Cardiac muscle cell (in vitro differentiated cells and primary cell): Measurements from ENCODE around the gene OR2AJ1. TPM values are rescaled to one million over a fixed set of nuclear protein-coding genes. Genes with fewer than 3 reads are reported as not detected.
A peak's percentile ranks its signal among the peaks of the same experiment; 100 is the strongest.

Source experiments
- DNase-seq, 2 donors: peaks; one replicate each; pipeline versions ENCODE4 v3.0.0 to v3.0.0-alpha.2; 2010 to 2017; ENCODE audit warnings: low read depth in 1 of 2, low spot score in 1 of 2
- H3K27ac ChIP-seq: fragments of 200-600 bp; sonication (generic); 2 replicates; pipeline ENCODE4 v1.5.1; 2016
- H3K27me3 ChIP-seq: fragments of 200-600 bp; sonication (generic); 2 replicates; pipeline ENCODE4 v1.6.0; 2016; ENCODE audit warnings: control low read depth
- H3K36me3 ChIP-seq: fragments of 200-600 bp; sonication (generic); 2 replicates; pipeline ENCODE4 v1.5.1; 2016; ENCODE audit warnings: control low read depth
- H3K4me1 ChIP-seq: fragments of 200-600 bp; sonication (generic); 2 replicates; pipeline ENCODE4 v1.8.1; 2017; ENCODE audit warnings: low read depth, mild to moderate bottlenecking, mixed run types
- H3K4me3 ChIP-seq: fragments of 200-600 bp; sonication (generic); 2 replicates; pipeline ENCODE4 v1.5.1; 2016; ENCODE audit warnings: mild to moderate bottlenecking
- H3K9me3 ChIP-seq: fragments of 200-600 bp; sonication (generic); 2 replicates; pipeline ENCODE4 v1.5.1; 2017; ENCODE audit warnings: low read depth, mild to moderate bottlenecking, control low read depth
- polyA plus RNA-seq: library from polyadenylated mRNA; unstranded; fragments of >200 nt; fragmentation: Nextera tagmentation; extraction: Ambion mirVana; gene quantifications from 2 replicates; pipeline ENCODE4 v1.2.1, GENCODE V29; 2016
- total RNA-seq: library from RNA; depleted of rRNA; stranded (reverse); fragments of >200 nt; gene quantifications from 2 replicates; pipeline ENCODE4 v1.2.3, GENCODE V29; 2016
- TF ChIP-seq, protein P1 (sequence below): IDR thresholded peaks from 2 replicates; pipeline ENCODE4 v1.5.1; 2012; ENCODE audit warnings: low read depth, mild to moderate bottlenecking, low read length

Gene OR2AJ1
- total and polyA plus RNA-seq, 2 experiments from 2014 or later = 0.21 TPM; not detected in 1

DNA sequence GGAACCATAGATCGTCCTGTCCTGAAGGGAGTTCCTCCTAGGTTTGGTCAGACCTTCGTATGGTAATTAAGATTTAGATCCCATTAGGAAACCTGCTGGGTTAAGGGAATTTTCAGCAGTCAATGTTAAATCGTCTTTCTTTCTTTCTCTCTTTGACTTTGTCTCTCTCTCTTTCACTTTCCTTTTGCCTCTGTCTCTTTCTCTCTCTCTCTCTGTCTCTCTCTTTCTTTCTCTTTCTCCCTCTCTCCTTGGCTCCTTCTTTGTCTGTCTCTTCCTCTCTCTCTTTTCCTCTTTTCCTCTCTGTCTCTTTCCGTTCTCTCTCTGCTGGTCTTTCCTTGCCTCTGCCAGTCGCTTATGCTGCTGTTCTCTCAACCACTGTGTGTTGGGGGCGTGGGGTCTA, 20.6 kb upstream of the OR2AJ1 start:
- TF ChIP-seq, protein P1, sequence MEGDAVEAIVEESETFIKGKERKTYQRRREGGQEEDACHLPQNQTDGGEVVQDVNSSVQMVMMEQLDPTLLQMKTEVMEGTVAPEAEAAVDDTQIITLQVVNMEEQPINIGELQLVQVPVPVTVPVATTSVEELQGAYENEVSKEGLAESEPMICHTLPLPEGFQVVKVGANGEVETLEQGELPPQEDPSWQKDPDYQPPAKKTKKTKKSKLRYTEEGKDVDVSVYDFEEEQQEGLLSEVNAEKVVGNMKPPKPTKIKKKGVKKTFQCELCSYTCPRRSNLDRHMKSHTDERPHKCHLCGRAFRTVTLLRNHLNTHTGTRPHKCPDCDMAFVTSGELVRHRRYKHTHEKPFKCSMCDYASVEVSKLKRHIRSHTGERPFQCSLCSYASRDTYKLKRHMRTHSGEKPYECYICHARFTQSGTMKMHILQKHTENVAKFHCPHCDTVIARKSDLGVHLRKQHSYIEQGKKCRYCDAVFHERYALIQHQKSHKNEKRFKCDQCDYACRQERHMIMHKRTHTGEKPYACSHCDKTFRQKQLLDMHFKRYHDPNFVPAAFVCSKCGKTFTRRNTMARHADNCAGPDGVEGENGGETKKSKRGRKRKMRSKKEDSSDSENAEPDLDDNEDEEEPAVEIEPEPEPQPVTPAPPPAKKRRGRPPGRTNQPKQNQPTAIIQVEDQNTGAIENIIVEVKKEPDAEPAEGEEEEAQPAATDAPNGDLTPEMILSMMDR = no peak
- Histone ChIP-seq H3K4me1 (no peaks in the 10 kb centered on the region), H3K36me3 (no peaks in the 10 kb centered on the region), H3K4me3 (no peak overlapping the region), H3K9me3 (no peaks in the 10 kb centered on the region), H3K27ac (no peak overlapping the region), H3K27me3 (no peaks in the 10 kb centered on the region)
- DNase-seq = no peak

DNA sequence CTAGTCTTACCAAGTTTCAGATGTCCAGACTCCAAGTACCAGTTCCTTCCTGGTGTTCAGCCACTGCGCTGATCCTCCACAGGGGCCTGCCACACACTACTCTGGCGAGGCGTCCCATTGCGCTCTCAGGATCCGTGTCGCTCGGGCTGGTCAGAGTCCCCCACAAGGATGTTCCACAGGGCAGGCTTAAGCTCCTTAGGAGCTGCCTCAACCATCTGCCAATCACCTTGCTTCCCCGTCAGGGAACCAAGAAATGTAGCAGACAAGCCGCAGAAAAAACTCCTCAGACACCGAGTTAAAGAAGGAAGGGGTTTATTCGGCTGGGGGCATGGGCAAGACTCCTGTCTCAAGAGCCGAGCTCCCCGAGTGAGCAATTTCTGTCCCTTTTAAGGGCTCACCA, 19.5 kb upstream of the OR2AJ1 start:
- Histone ChIP-seq H3K4me3 (no peak overlapping the region), H3K36me3 (no peaks in the 10 kb centered on the region), H3K9me3 (no peaks in the 10 kb centered on the region), H3K4me1 (no peaks in the 10 kb centered on the region), H3K27me3 (no peaks in the 10 kb centered on the region), H3K27ac (no peak overlapping the region)
- DNase-seq = no peak
- TF ChIP-seq, protein P1 = no peak

DNA sequence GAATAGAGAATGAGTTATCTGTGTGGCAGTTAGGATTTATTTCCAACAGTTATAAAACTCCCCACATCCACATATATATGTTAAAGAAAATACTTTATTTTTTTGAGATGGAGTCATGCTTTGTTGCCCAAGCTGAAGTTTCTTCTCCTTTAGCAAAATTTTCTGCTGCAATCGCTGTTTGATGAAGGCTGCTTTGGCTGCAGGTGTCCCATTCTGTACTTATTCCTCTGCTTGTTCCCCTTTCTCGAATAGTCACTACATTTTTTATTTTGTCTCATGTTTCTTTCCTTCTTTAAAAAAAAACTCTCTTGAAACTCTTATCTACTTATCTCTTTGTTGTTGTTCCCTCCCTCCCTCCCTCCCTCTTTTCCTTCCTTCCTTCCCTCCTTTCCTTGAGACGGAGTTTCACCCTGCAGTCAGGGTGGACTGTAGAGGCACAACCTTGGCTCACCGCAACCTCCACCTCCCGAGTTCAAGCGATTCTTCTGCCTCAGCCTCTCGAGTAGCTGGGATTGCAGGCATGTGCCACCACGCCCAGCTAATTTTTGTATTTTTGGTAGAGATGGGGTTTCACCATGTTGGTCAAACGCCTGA, 18.7 kb upstream of the OR2AJ1 start:
- DNase-seq = no peak
- no peaks in the 10 kb centered on the region for H3K36me3 ChIP-seq
- no peaks in the 10 kb centered on the region for H3K27me3 ChIP-seq
- H3K27ac ChIP-seq = no peak overlapping the region
- H3K9me3 ChIP-seq = no peaks in the 10 kb centered on the region
- TF ChIP-seq, protein P1 = no peak
- H3K4me3 ChIP-seq = no peak overlapping the region
- no peaks in the 10 kb centered on the region for H3K4me1 ChIP-seq

DNA sequence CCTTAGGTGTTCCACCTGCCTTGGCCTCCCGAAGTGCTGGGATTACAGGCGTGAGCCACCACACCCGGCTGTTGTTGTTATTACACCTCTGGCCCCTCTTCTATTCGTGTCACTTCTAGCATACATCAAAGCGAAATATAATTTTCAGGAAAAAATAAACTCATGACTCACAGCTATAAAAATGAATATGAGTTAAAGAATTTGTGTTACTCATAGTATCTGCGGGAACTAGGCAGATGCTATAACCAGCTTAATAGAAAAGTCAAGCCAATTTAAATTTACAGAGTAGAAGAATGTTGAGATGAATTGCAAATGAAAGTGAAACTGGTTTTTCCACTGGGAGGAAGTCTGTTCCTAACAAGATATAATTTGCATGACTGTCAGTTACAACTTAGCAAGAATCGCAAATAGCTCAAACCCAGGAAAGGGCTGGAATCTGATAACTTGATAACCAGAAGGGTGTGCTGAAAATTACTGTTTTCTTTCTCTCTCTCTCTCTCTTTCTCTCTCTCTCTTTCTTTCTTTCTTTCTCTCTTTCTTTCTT, 18.1 kb upstream of the OR2AJ1 start:
- Histone ChIP-seq H3K36me3 (no peaks in the 10 kb centered on the region), H3K4me1 (no peaks in the 10 kb centered on the region), H3K27me3 (no peaks in the 10 kb centered on the region), H3K9me3 (no peaks in the 10 kb centered on the region), H3K27ac (no peak overlapping the region), H3K4me3 (no peak overlapping the region)
- DNase-seq = peak in 1 of 2 donors; percentile 0
- TF ChIP-seq, protein P1 = no peak

DNA sequence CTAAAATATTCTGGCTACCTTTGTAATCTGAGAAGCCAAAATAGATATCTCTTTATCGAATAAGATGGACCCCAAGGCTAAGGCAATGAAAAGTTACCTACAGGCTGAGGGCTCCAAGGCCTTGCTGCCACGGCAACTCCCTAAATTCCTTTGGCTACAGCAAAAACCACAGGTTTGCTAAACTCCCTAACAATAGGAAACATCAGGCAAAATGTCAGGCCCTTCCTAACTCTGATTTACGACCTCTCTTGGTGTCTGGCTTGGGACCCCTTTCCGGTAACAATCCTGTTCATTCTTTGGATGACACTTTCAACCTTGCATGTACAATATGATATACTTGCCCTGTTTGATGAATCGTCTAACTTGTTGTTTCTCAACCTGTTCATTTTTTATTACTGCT, 15.9 kb upstream of the OR2AJ1 start:
- DNase-seq = no peak
- TF ChIP-seq, protein P1 = no peak
- Histone ChIP-seq H3K4me3 (no peak overlapping the region), H3K4me1 (no peaks in the 10 kb centered on the region), H3K27ac (no peak overlapping the region), H3K36me3 (no peaks in the 10 kb centered on the region), H3K27me3 (no peaks in the 10 kb centered on the region), H3K9me3 (no peaks in the 10 kb centered on the region)
